G401 (cell line): ENCODE measurements around the gene ZNF679. TPM values are rescaled to one million over a fixed set of nuclear protein-coding genes. Genes with fewer than 3 reads are reported as not detected.
"Not testable (repeated sequence)": the region's sequence is repeated elsewhere in the genome, so short reads cannot be mapped to it uniquely, and the experiment has no call there.

ENCODE experiments used
- DNase-seq: peaks from one replicate; pipeline ENCODE4 v3.0.0-alpha.2; 2015; ENCODE audit warnings: low spot score
- in situ Hi-C: cut with HindIII; loops from 2 replicates; pipeline ENCODE4 v1.10.0; 2016; ENCODE audit warnings: low sequenced_read_pairs, mixed read lengths
- total RNA-seq: library from RNA; depleted of rRNA; stranded (reverse); fragments of >200 nt; shearing (Covaris generic); gene quantifications from 2 replicates; pipeline ENCODE4 v1.2.3, GENCODE V29; 2014; rRNA removed

Gene ZNF679
- total RNA-seq, 1 experiment from 2014 or later = not detected

DNA sequence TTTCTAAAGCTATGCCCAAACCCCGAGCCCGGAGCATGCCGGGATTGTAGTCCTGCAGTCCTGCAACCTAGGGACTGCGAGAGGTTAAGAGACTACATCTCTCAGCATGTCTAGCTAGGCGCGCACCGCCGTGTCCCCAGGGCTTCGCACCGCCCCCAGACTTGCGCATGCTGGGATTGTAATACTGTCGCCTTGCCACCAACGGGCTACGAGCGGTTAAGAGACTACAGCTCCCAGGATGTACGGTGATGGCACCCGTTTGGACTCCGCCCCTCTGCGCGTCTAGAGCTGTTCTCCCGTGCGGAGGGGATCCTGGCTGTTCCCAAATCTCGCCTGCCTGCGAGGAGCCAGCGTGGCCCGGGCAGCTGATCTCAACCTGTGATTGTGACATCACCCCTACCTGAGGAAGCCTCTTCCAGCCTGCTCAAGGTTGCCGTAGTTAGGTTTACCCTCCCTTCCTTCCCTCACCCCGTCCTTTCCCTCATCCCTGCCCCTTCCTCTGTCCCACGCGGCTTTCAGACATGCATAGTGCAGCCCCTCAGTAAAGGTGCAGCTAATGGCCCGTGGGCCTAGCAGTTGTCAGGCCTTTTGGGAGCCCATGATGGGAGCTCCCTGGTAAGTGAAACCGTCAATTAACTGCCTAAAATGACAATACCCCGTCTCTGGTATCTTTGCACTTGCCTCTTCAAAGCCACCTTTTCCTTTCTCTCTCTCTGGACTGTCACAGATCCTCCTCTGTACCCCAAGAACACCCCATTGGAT lies 79.2 kb downstream of the ZNF679 start:
- in situ Hi-C loops = no loop called here
- peak; percentile 97 for DNase-seq

GRCh38 chr7:64308016-64308270 lies 79.7 kb downstream of the ZNF679 start:
- DNase-seq = no peak
- in situ Hi-C loops = no loop called here

GRCh38 chr7:64310426-64310825 lies 82.2 kb downstream of the ZNF679 start:
- in situ Hi-C loops = no loop called here

DNA sequence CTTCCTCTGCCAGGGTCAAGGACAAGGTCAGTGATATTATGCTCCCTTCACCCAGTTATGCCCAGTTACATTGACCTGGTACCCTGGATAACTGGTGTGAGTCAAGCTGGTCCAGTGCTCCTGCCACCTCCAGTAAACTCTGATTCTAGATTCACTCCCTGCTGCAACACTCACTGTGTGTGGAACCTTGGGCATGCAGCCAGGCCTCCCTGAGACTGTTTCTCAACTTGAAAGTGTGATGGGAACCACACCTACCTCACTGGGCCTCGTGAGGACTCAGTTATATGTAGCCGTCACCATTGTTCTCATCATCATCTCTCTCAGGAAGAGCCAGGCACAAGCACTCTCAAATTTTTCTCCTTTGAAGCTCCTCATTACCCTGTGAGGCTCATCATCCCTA lies 84.6 kb downstream of the ZNF679 start:
- in situ Hi-C loops = no loop called here
- no peak for DNase-seq

More at GRCh38 chr7:64310426-64310825, 82.2 kb downstream of the ZNF679 start:
- no peak for DNase-seq

DNA sequence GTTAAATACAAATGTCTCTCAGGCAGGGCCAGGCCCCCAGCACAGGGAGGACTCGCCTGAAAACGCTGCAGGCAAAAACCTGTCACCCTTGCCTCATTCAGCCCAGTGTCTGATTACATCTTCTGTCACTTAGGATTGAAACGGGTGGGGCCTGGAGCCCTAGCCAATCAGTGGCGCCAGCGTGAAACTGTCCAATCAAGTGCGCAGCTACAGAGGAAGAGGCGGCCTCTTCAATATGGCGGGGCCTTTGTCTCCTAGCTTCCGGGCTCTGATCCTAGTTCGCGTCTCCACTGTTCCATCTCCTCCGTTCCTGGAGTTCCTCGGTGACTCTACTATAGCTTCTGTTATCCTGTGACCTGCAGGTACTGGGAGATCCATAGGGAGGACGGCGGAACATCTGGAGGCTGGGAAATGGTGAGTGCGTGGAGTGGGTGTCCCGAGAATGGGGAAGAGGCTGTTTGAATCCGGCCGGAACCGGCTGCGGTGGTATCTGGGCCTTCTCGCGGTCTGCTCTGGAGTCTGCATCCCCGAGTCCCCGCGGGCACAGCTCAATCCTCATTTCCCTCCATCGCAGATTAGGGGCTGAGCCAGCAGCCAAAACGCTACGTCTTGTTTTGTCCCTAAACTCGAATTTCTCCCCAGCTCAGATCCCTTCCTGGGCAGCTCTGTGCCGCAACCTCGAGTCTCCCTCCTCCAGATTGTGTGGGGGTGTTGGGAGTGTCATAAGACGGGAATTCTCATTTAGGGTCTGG lies 85.6 kb downstream of the ZNF679 start, which contains the start of gene ZNF736:
TSS of gene ZNF736 (plus strand) at position 222 of the 752 bp plus-strand sequence. CDS start at position 412, 190 bp downstream.
- DNase-seq = peak; percentile 98

GRCh38 chr7:64314566-64314965 lies 86.3 kb downstream of the ZNF679 start:
- in situ Hi-C loops = no loop called here
- DNase-seq = no peak

More for the DNA sequence above, 85.6 kb downstream of the ZNF679 start, which contains the start of gene ZNF736:
- in situ Hi-C loops = no loop called here

- in situ Hi-C loops, DNase-seq: not testable (repeated sequence)
These were observed 87.9 kb downstream of the ZNF679 start for GRCh38 chr7:64316031-64316742.

Other genes starting within 250 kb of the ZNF679 start
- gene ZNF722, start 229.6 kb upstream of the ZNF679 start, total RNA-seq = not detected in 2 replicates
- gene ZNF727, start 183.0 kb upstream of the ZNF679 start, total RNA-seq = not detected in 2 replicates
- gene ZNF735, start 21.3 kb upstream of the ZNF679 start, total RNA-seq = not detected in 2 replicates
- 0.81 TPM in 1 of 2 replicates, not detected in the other for gene ZNF736, start 85.5 kb downstream of the ZNF679 start, total RNA-seq